Ovary (tissue), 9 donors: ENCODE measurements around the gene DNAJC25. TPM values are rescaled to one million over a fixed set of nuclear protein-coding genes. Genes with fewer than 3 reads are reported as not detected.

ENCODE experiments used
- DNase-seq, 5 donors: peaks; one replicate each; pipeline ENCODE4 v3.0.0-alpha.2; 2019 to 2020
- H3K27ac ChIP-seq, 2 donors: fragments of 200-600 bp; one replicate each; pipeline versions ENCODE4 v1.5.1 to v1.8.0; 2019 to 2022
- H3K27me3 ChIP-seq: fragments of 200-600 bp; one replicate; pipeline ENCODE4 v1.8.0; 2022
- H3K36me3 ChIP-seq: fragments of 200-600 bp; sonication (generic); one replicate; pipeline ENCODE4 v1.5.1; 2019
- H3K4me1 ChIP-seq: one replicate; pipeline ENCODE4 v1.8.1; 2013; ENCODE audit warnings: mild to moderate bottlenecking, moderate library complexity; ENCODE audit not compliant: insufficient read depth
- H3K4me3 ChIP-seq: fragments of 200-600 bp; sonication (generic); one replicate; pipeline ENCODE4 v1.5.1; 2017
- H3K9me3 ChIP-seq, 2 donors: fragments of 200-600 bp in 1 of 2; sonication (generic) in 1 of 2; one replicate each; pipeline versions ENCODE4 v1.5.1 to v1.8.1; 2013 to 2019; ENCODE audit warnings: mild to moderate bottlenecking in 1 of 2, moderate library complexity in 1 of 2
- CTCF ChIP-seq, 3 donors: fragments of 450-650 bp in 2 of 3; fragments of 200-600 bp in 1 of 3; IDR thresholded peaks; one replicate each; pipeline versions ENCODE4 v1.5.1 to v1.8.0; 2016 to 2022; ENCODE audit warnings: antibody characterized with exemption in 3 of 3, mild to moderate bottlenecking in 1 of 3
- EP300 ChIP-seq: sonication (generic); formaldehyde crosslinking; IDR thresholded peaks from one replicate; pipeline ENCODE4 v1.6.1; 2017; ENCODE audit warnings: antibody characterized with exemption
- POLR2A ChIP-seq: fragments of 450-650 bp; IDR thresholded peaks from one replicate; pipeline ENCODE4 v1.6.1; 2017; ENCODE audit warnings: antibody characterized with exemption, mild to moderate bottlenecking, moderate library complexity
- WGBS, 3 donors: extraction: QIAGEN DNeasy Blood & Tissue Kit in 1 of 3; methylation state at CpG; one replicate each; pipeline versions ENCODE4 v1.1.5 to v1.1.7; 2013 to 2017; 5-methylcytosine and 5-hydroxymethylcytosine counted together
- intact Hi-C, 4 donors: fragments of 100-400 bp; cut with DNase I; formaldehyde crosslinking; loops; one replicate each; pipeline versions ENCODE4 v1.11.0 to v1.15.1; 2022 to 2023
- polyA plus RNA-seq, 2 donors: library from polyadenylated mRNA; stranded (reverse); fragments of 200-250 nt in 1 of 2; fragments of 350-450 nt in 1 of 2; fragmentation: Illumina TruSeq in 1 of 2; extraction: RNeasy Lipid Tissue Mini Kit (QIAGEN cat#74804) in 1 of 2; gene quantifications; one replicate each; pipeline ENCODE4 v1.2.3, GENCODE V29; 2013 to 2014
- total RNA-seq, 7 donors: library from RNA; depleted of rRNA in 2 of 7; stranded (reverse); fragments of >200 nt in 2 of 7; fragmentation: NEBNext Ultra II Directional in 3 of 7; extraction: Animal tissue kit (Norgen Biotek cat#: 25700) in 3 of 7; gene quantifications; one replicate each; pipeline versions ENCODE4 v1.1.0 to v1.2.4, GENCODE V29; 2016 to 2023
- donor health status: DM: no; HTN: no; CAD: no; lungs with moderate emphysema.
- donor health status: DM: no; HTN: no; CAD: no.
- donor health status: Bipolar disorder and iron deficiency.
- donor health status: DM: yes; HTN: yes; CAD: no.
- donor health status: DM: no; HTN: no; CAD: no.
- donor health status: DM: yes; HTN: yes; CAD: no.

Gene DNAJC25
- total and polyA plus RNA-seq, 9 donors, result 5.3 to 12.3 (median 7.9) TPM

- Histone ChIP-seq H3K36me3 (no peaks in the 10 kb centered on the region), H3K4me1 (no peaks in the 10 kb centered on the region), H3K4me3 (no peak overlapping the region), H3K9me3 (no peaks in the 10 kb centered on the region), H3K27ac (no peak overlapping the region), H3K27me3 (no peaks in the 10 kb centered on the region)
- WGBS, 3 donors, result 63 to 70% (median 65%) methylated on average over 10 of the region's 10 CpGs
- DNase-seq, result no peak
- intact Hi-C loops, result no loop called here
- TF ChIP-seq POLR2A (no peak), EP300 (no peak)
Observed at GRCh38 chr9:111601237-111602018, 29.7 kb upstream of the DNAJC25 start.

- no peaks in the 10 kb centered on the region for H3K9me3 ChIP-seq
- DNase-seq, result no peak
- intact Hi-C loops, result no loop called here
- H3K36me3 ChIP-seq, result no peaks in the 10 kb centered on the region
- WGBS, 3 donors, result 61 to 76% (median 71%) methylated on average over 4 of the region's 4 CpGs
- no peak overlapping the region for H3K4me3 ChIP-seq
- H3K27me3 ChIP-seq, result no peaks in the 10 kb centered on the region
- H3K4me1 ChIP-seq, result no peaks in the 10 kb centered on the region
- no peak overlapping the region for H3K27ac ChIP-seq
- TF ChIP-seq POLR2A (no peak), CTCF (IDR thresholded peaks at IDR 0.05) (no peak)
Observed at GRCh38 chr9:111603041-111603440, 28.1 kb upstream of the DNAJC25 start.

GRCh38 chr9:111604054-111604615, 27.0 kb upstream of the DNAJC25 start:
- no peaks in the 10 kb centered on the region for H3K27me3 ChIP-seq

GRCh38 chr9:111605041-111605559, 26.0 kb upstream of the DNAJC25 start:
- DNase-seq, result no peak
- no peaks in the 10 kb centered on the region for H3K36me3 ChIP-seq
- intact Hi-C loops, result no loop called here
- no peak overlapping the region for H3K4me3 ChIP-seq
- no peaks in the 10 kb centered on the region for H3K9me3 ChIP-seq
- TF ChIP-seq CTCF (IDR thresholded peaks at IDR 0.05), result no peak
- no peak for TF ChIP-seq EP300
- no peak for TF ChIP-seq POLR2A
- H3K27ac ChIP-seq, result no peak overlapping the region
- no peaks in the 10 kb centered on the region for H3K4me1 ChIP-seq
- no peaks in the 10 kb centered on the region for H3K27me3 ChIP-seq
- WGBS, 3 donors, result 87 to 90% (median 88%) methylated on average over 9 of the region's 9 CpGs

More at GRCh38 chr9:111604054-111604615, 27.0 kb upstream of the DNAJC25 start:
- no peak for DNase-seq
- TF ChIP-seq CTCF (IDR thresholded peaks at IDR 0.05), result no peak
- TF ChIP-seq POLR2A, result no peak
- TF ChIP-seq EP300, result no peak
- intact Hi-C loops, result no loop called here
- H3K4me1 ChIP-seq, result no peaks in the 10 kb centered on the region
- H3K36me3 ChIP-seq, result no peaks in the 10 kb centered on the region
- no peak overlapping the region for H3K27ac ChIP-seq
- WGBS, 3 donors, result 73 to 80% (median 79%) methylated on average over 16 of the region's 16 CpGs
- no peak overlapping the region for H3K4me3 ChIP-seq
- no peaks in the 10 kb centered on the region for H3K9me3 ChIP-seq

GRCh38 chr9:111610149-111610548, 21.0 kb upstream of the DNAJC25 start:
- no peak for TF ChIP-seq CTCF (IDR thresholded peaks at IDR 0.05)
- TF ChIP-seq POLR2A, result no peak
- no peak for TF ChIP-seq EP300
- H3K4me3 ChIP-seq, result no peak overlapping the region
- no peaks in the 10 kb centered on the region for H3K36me3 ChIP-seq
- no peaks in the 10 kb centered on the region for H3K9me3 ChIP-seq
- intact Hi-C loops, result no loop called here
- WGBS, 3 donors, result 51 to 71% (median 62%) methylated on average over 5 of the region's 5 CpGs
- no peaks in the 10 kb centered on the region for H3K4me1 ChIP-seq
- H3K27me3 ChIP-seq, result no peaks in the 10 kb centered on the region
- DNase-seq, result no peak
- no peak overlapping the region for H3K27ac ChIP-seq
